Endothelial cell of umbilical vein (primary cell): ENCODE data around the gene THSD7A.

Experiments
- POLR2A ChIP-seq: IDR thresholded peaks from 2 replicates; pipeline ENCODE4 v1.6.1; 2012; ENCODE audit warnings: low read depth, mild to moderate bottlenecking, control low read depth, low read length
- POLR2AphosphoS5 ChIP-seq: IDR thresholded peaks from 2 replicates; pipeline ENCODE4 v1.6.1; 2012; ENCODE audit warnings: low read depth, mild to moderate bottlenecking, control low read depth, low read length, moderate library complexity; ENCODE audit not compliant: insufficient read depth

GRCh38 chr7:11753433-11753832 lies 78.6 kb downstream of the THSD7A start:
- no peak for TF ChIP-seq POLR2A
- no peak for TF ChIP-seq POLR2AphosphoS5
